GM23248 (cell line): Measurements from ENCODE around the gene ZNF138. TPM values are rescaled to one million over a fixed set of nuclear protein-coding genes. Genes with fewer than 3 reads are reported as not detected.
"Not testable (repeated sequence)": the region's sequence is repeated elsewhere in the genome, so short reads cannot be mapped to it uniquely, and the experiment has no call there.

Source experiments
- DNase-seq: peaks from one replicate; pipeline ENCODE4 v3.0.0-alpha.2; 2015
- H2AFZ ChIP-seq: fragments of 200-600 bp; sonication (generic); 2 replicates; pipeline ENCODE4 v1.6.1; 2016; ENCODE audit warnings: antibody characterized with exemption
- H3F3A ChIP-seq: fragments of 200-600 bp; sonication (generic); 2 replicates; pipeline ENCODE4 v1.6.1; 2016; ENCODE audit warnings: mild to moderate bottlenecking, antibody characterized with exemption, mixed run types; ENCODE audit not compliant: insufficient read depth
- H3K27ac ChIP-seq: fragments of 200-600 bp; sonication (generic); 2 replicates; pipeline ENCODE4 v1.5.1; 2016; ENCODE audit warnings: mild to moderate bottlenecking
- H3K27me3 ChIP-seq: fragments of 200-600 bp; sonication (generic); replicated peaks from 2 replicates; pipeline ENCODE4 v1.6.1; 2016; ENCODE audit warnings: mild to moderate bottlenecking; ENCODE audit not compliant: insufficient read depth
- H3K36me3 ChIP-seq: fragments of 200-600 bp; sonication (generic); 2 replicates; pipeline ENCODE4 v1.6.1; 2016; ENCODE audit warnings: low read depth, mild to moderate bottlenecking
- H3K4me1 ChIP-seq: fragments of 200-600 bp; sonication (generic); 2 replicates; pipeline ENCODE4 v1.6.1; 2016; ENCODE audit warnings: mild to moderate bottlenecking; ENCODE audit not compliant: insufficient read depth
- H3K4me2 ChIP-seq: fragments of 200-600 bp; sonication (generic); one replicate; pipeline ENCODE4 v1.6.1; 2016; ENCODE audit warnings: mild to moderate bottlenecking; ENCODE audit not compliant: unreplicated experiment
- H3K4me3 ChIP-seq: fragments of 200-600 bp; sonication (generic); 2 replicates; pipeline ENCODE4 v1.5.1; 2016; ENCODE audit warnings: mild to moderate bottlenecking
- H3K79me2 ChIP-seq: fragments of 200-600 bp; sonication (generic); 2 replicates; pipeline ENCODE4 v1.6.1; 2016; ENCODE audit warnings: mild to moderate bottlenecking; ENCODE audit not compliant: insufficient read depth
- H3K9ac ChIP-seq: fragments of 200-600 bp; sonication (generic); 2 replicates; pipeline ENCODE4 v1.6.1; 2016; ENCODE audit warnings: mild to moderate bottlenecking
- H3K9me2 ChIP-seq: fragments of 200-600 bp; sonication (generic); 2 replicates; pipeline ENCODE4 v1.6.1; 2016; ENCODE audit warnings: mixed run types, mild to moderate bottlenecking, moderate library complexity; ENCODE audit not compliant: insufficient read depth
- H3K9me3 ChIP-seq: fragments of 200-600 bp; sonication (generic); one replicate; pipeline ENCODE4 v1.6.1; 2017; ENCODE audit warnings: low read depth
- H4K20me1 ChIP-seq: fragments of 200-600 bp; sonication (generic); 2 replicates; pipeline ENCODE4 v1.6.0; 2016; ENCODE audit not compliant: insufficient read depth
- EZH2 ChIP-seq: fragments of 200-600 bp; sonication (generic); IDR thresholded peaks from 2 replicates; pipeline ENCODE4 v1.6.1; 2018; ENCODE audit warnings: antibody characterized with exemption, mild to moderate bottlenecking; ENCODE audit not compliant: insufficient read depth, poor library complexity, severe bottlenecking
- EZH2phosphoT487 ChIP-seq: fragments of 200-600 bp; sonication (generic); IDR thresholded peaks from 2 replicates; pipeline ENCODE4 v1.6.1; 2018; ENCODE audit warnings: antibody characterized with exemption, moderate library complexity, mild to moderate bottlenecking, low read depth; ENCODE audit not compliant: insufficient read depth
- WGBS, 2 experiments: methylation state at CpG; one replicate each; pipeline ENCODE4 v1.1.6; 2015 to 2017; ENCODE audit warnings: low lambda C conversion rate in 2 of 2, low coverage in 1 of 2; ENCODE audit errors: missing lambda C conversion rate in 2 of 2; 5-methylcytosine and 5-hydroxymethylcytosine counted together
- in situ Hi-C: fragments of 300-500 bp; cut with MboI; formaldehyde crosslinking; loops from 2 replicates; pipeline ENCODE4 v1.15.0; 2020
- polyA plus RNA-seq: library from polyadenylated mRNA; unstranded; fragments of >200 nt; fragmentation: Nextera tagmentation; extraction: Ambion mirVana; gene quantifications from 2 replicates; pipeline ENCODE4 v1.2.1, GENCODE V29; 2016
- total RNA-seq: library from RNA; depleted of rRNA; stranded (reverse); fragments of >200 nt; shearing (Covaris generic); gene quantifications from 2 replicates; pipeline ENCODE4 v1.2.3, GENCODE V29; 2014

Gene ZNF138
- total and polyA plus RNA-seq, 2 experiments from 2014 or later = 3.1 to 5.6 TPM

- Histone ChIP-seq H2AFZ (no peak overlapping the region), H3K9me3 (no peaks in the 10 kb centered on the region), H4K20me1 (no peaks in the 10 kb centered on the region), H3K4me3 (no peak overlapping the region), H3F3A (no peaks in the 10 kb centered on the region), H3K4me1 (peaks cover 3% of the 10 kb centered on the region), H3K27me3 (no peaks in the 10 kb centered on the region), H3K27ac (no peak overlapping the region), H3K4me2 (no peak overlapping the region), H3K36me3 (no peaks in the 10 kb centered on the region), H3K79me2 (no peaks in the 10 kb centered on the region), H3K9ac (no peak overlapping the region), H3K9me2 (no peaks in the 10 kb centered on the region)
- TF ChIP-seq EZH2phosphoT487 = no peak
- TF ChIP-seq EZH2 = no peak
- WGBS, 2 experiments = 82 to 91% methylated on average over 1 of the region's 1 CpG
- in situ Hi-C loops = no loop called here
- DNase-seq = no peak
These were observed 60.7 kb downstream of the ZNF138 start for GRCh38 chr7:64854969-64855368.

- H3K27me3 ChIP-seq = no peaks in the 10 kb centered on the region
- no peak overlapping the region for H3K4me3 ChIP-seq
- H3K9me3 ChIP-seq = no peaks in the 10 kb centered on the region
- no peak overlapping the region for H3K9ac ChIP-seq
- no peak for DNase-seq
- no peaks in the 10 kb centered on the region for H3K79me2 ChIP-seq
- 71 to 75% methylated on average over 9 of the region's 9 CpGs for WGBS, 2 experiments
- no peaks in the 10 kb centered on the region for H4K20me1 ChIP-seq
- TF ChIP-seq EZH2phosphoT487 (no peak), EZH2 (no peak)
- no peaks in the 10 kb centered on the region for H3F3A ChIP-seq
- no peaks in the 10 kb centered on the region for H3K36me3 ChIP-seq
- H2AFZ ChIP-seq = no peak overlapping the region
- H3K4me1 ChIP-seq = no peaks in the 10 kb centered on the region
- no peak overlapping the region for H3K27ac ChIP-seq
- no peak overlapping the region for H3K4me2 ChIP-seq
- in situ Hi-C loops = no loop called here
- no peaks in the 10 kb centered on the region for H3K9me2 ChIP-seq
These were observed 68.8 kb downstream of the ZNF138 start for GRCh38 chr7:64863021-64863420.

- H4K20me1 ChIP-seq, H3K4me3 ChIP-seq, H3K79me2 ChIP-seq, in situ Hi-C loops, H3K9me2 ChIP-seq, DNase-seq, H2AFZ ChIP-seq, H3K27me3 ChIP-seq, H3K27ac ChIP-seq, H3K4me1 ChIP-seq, H3K9me3 ChIP-seq, H3K4me2 ChIP-seq, H3K36me3 ChIP-seq, H3F3A ChIP-seq, H3K9ac ChIP-seq: not testable (repeated sequence)
- 80% methylated on average over 3 of the region's 3 CpGs for WGBS, 2 experiments
These were observed 69.3 kb downstream of the ZNF138 start for GRCh38 chr7:64863530-64863929.

GRCh38 chr7:64863969-64864368 lies 69.7 kb downstream of the ZNF138 start:
- Histone ChIP-seq H3K36me3 (no peaks in the 10 kb centered on the region), H3K9ac (no peak overlapping the region), H3K9me3 (no peaks in the 10 kb centered on the region), H3K27ac (no peak overlapping the region), H3K4me3 (no peak overlapping the region), H3K4me1 (no peaks in the 10 kb centered on the region), H2AFZ (no peak overlapping the region), H3K79me2 (no peaks in the 10 kb centered on the region), H3F3A (no peaks in the 10 kb centered on the region), H3K9me2 (no peaks in the 10 kb centered on the region), H3K27me3 (no peaks in the 10 kb centered on the region), H4K20me1 (no peaks in the 10 kb centered on the region), H3K4me2 (no peak overlapping the region)
- DNase-seq = no peak
- in situ Hi-C loops = no loop called here
- TF ChIP-seq EZH2phosphoT487 (no peak), EZH2 (no peak)
- WGBS, 2 experiments = 58 to 64% methylated on average over 7 of the region's 7 CpGs

GRCh38 chr7:64867863-64868440 lies 73.7 kb downstream of the ZNF138 start:
- no peak overlapping the region for H3K4me2 ChIP-seq
- H3K79me2 ChIP-seq = no peaks in the 10 kb centered on the region
- no peaks in the 10 kb centered on the region for H3K27me3 ChIP-seq
- TF ChIP-seq EZH2 (no peak), EZH2phosphoT487 (no peak)
- H3K4me1 ChIP-seq = no peaks in the 10 kb centered on the region
- no peak overlapping the region for H2AFZ ChIP-seq
- in situ Hi-C loops = no loop called here
- DNase-seq = no peak
- H3K9me3 ChIP-seq = no peaks in the 10 kb centered on the region
- H3K27ac ChIP-seq = no peak overlapping the region
- no peak overlapping the region for H3K9ac ChIP-seq
- no peaks in the 10 kb centered on the region for H4K20me1 ChIP-seq
- H3F3A ChIP-seq = no peaks in the 10 kb centered on the region
- no peak overlapping the region for H3K4me3 ChIP-seq
- no peaks in the 10 kb centered on the region for H3K36me3 ChIP-seq
- H3K9me2 ChIP-seq = no peaks in the 10 kb centered on the region
- WGBS, 2 experiments = 70 to 76% methylated on average over 18 of the region's 18 CpGs
